Kidney capillary endothelial cell (primary cell): Measurements from ENCODE around the gene PEAK3.

ENCODE experiments used
- DNase-seq: peaks from one replicate; pipeline ENCODE4 v3.0.0-alpha.2; 2018; ENCODE audit warnings: low spot score

Gene PEAK3

GRCh38 chr19:2249880-2250765 lies 31.9 kb downstream of the PEAK3 start:
- no peak for DNase-seq

- no peak for DNase-seq
Observed at GRCh38 chr19:2249010-2249866, 32.7 kb downstream of the PEAK3 start, which contains the start of gene AMH. Gene AMH (plus strand): TSS chr19:2249323. CDS start chr19:2249333, 10 bp downstream.

- no peak for DNase-seq
Observed at GRCh38 chr19:2248136-2249009, 33.6 kb downstream of the PEAK3 start.

- no peak for DNase-seq
Observed at GRCh38 chr19:2247433-2248101, 34.4 kb downstream of the PEAK3 start.

- DNase-seq: no peak
Observed at GRCh38 chr19:2246801-2247361, 35.1 kb downstream of the PEAK3 start.

GRCh38 chr19:2246014-2246620 lies 35.9 kb downstream of the PEAK3 start:
- DNase-seq: no peak

- no peak for DNase-seq
Observed at GRCh38 chr19:2245273-2245672, 36.7 kb downstream of the PEAK3 start.

GRCh38 chr19:2244486-2244885 lies 37.5 kb downstream of the PEAK3 start:
- DNase-seq: no peak

- DNase-seq: no peak
Observed at GRCh38 chr19:2244125-2244411, 37.9 kb downstream of the PEAK3 start.

GRCh38 chr19:2243274-2244124 lies 38.5 kb downstream of the PEAK3 start:
- DNase-seq: no peak

- DNase-seq: no peak
Observed at GRCh38 chr19:2242816-2243215, 39.2 kb downstream of the PEAK3 start.

- no peak for DNase-seq
Observed at GRCh38 chr19:2242092-2242537, 39.9 kb downstream of the PEAK3 start.

GRCh38 chr19:2240881-2241760 lies 40.9 kb downstream of the PEAK3 start:
- no peak for DNase-seq

GRCh38 chr19:2239771-2240770 lies 41.9 kb downstream of the PEAK3 start:
- no peak for DNase-seq

GRCh38 chr19:2239173-2239572 lies 42.8 kb downstream of the PEAK3 start:
- DNase-seq: no peak

- DNase-seq: no peak
Observed at GRCh38 chr19:2237869-2238153, 44.2 kb downstream of the PEAK3 start.

GRCh38 chr19:2237051-2237868 lies 44.7 kb downstream of the PEAK3 start:
- DNase-seq: no peak
